HepG2 (cell line): ENCODE results near the gene AKT3. TPM values are rescaled to one million over a fixed set of nuclear protein-coding genes. Genes with fewer than 3 reads are reported as not detected.
A peak's percentile ranks its signal among the peaks of the same experiment; 100 is the strongest.

Experiments used
- CHD2 ChIP-seq: IDR thresholded peaks from 2 replicates; pipeline ENCODE4 v1.6.1; 2011; ENCODE audit warnings: low read depth, low read length, improper control_type of control experiment
- GLMP ChIP-seq: sonication (generic); formaldehyde crosslinking; IDR thresholded peaks from 2 replicates; pipeline ENCODE4 v1.9.0; 2021; ENCODE audit warnings: missing genetic modification reagents, mild to moderate bottlenecking, borderline replicate concordance
- GTF2F1 ChIP-seq: fragments of 150-350 bp; IDR thresholded peaks from 2 replicates; pipeline ENCODE4 v1.6.1; 2014; ENCODE audit warnings: low read length
- IRF2 ChIP-seq: IDR thresholded peaks from 2 replicates; pipeline ENCODE4 v1.6.1; 2018; ENCODE audit warnings: missing genetic modification reagents, missing compliant biosample characterization
- KDM5B ChIP-seq: sonication (generic); formaldehyde crosslinking; IDR thresholded peaks from 2 replicates; pipeline ENCODE4 v1.4.0; 2020; ENCODE audit warnings: missing genetic modification reagents, mild to moderate bottlenecking, borderline replicate concordance
- MAX ChIP-seq: IDR thresholded peaks from 2 replicates; pipeline ENCODE4 v1.6.1; 2012; ENCODE audit warnings: inconsistent platforms
- PAXIP1 ChIP-seq: sonication (generic); formaldehyde crosslinking; conservative IDR thresholded peaks from 2 replicates; pipeline ENCODE4 v1.4.0; 2020; ENCODE audit warnings: mild to moderate bottlenecking, missing genetic modification reagents, moderate library complexity
- SAFB2 ChIP-seq: sonication (generic); formaldehyde crosslinking; IDR thresholded peaks from 2 replicates; pipeline ENCODE4 v1.5.1; 2020; ENCODE audit warnings: missing genetic modification reagents, low read depth, mild to moderate bottlenecking, borderline replicate concordance
- SMARCE1 ChIP-seq: fragments of 450-650 bp; IDR thresholded peaks from 2 replicates; pipeline ENCODE4 v1.6.1; 2017; ENCODE audit warnings: borderline replicate concordance
- SRSF9 ChIP-seq: fragments of 200-400 bp; formaldehyde crosslinking; IDR thresholded peaks from 2 replicates; pipeline ENCODE4 v1.6.1; 2018; ENCODE audit warnings: borderline replicate concordance, mild to moderate bottlenecking, low read depth, low read length; ENCODE audit not compliant: insufficient read depth, poor library complexity, severe bottlenecking
- TOPORS ChIP-seq: sonication (generic); formaldehyde crosslinking; IDR thresholded peaks from 2 replicates; pipeline ENCODE4 v1.8.0; 2023; ENCODE audit warnings: mild to moderate bottlenecking, missing genetic modification reagents
- ZNF710 ChIP-seq: sonication (generic); formaldehyde crosslinking; IDR thresholded peaks from 2 replicates; pipeline ENCODE4 v1.5.0; 2020; ENCODE audit warnings: mild to moderate bottlenecking, missing genetic modification reagents, borderline replicate concordance
- polyA plus RNA-seq, 8 experiments: library from polyadenylated mRNA; depleted of rRNA in 3 of 8; stranded (reverse) in 7 of 8; unstranded in 1 of 8; fragments of >200 nt; fragmentation: Illumina TruSeq in 4 of 8; extraction: Trizol in 4 of 8; gene quantifications; 2 replicates each; pipeline versions ENCODE4 v1.2.1 to v1.2.3, GENCODE V29; 2011 to 2016; ENCODE audit warnings: low read depth in 4 of 8, missing spikeins in 1 of 8, mixed read lengths in 1 of 8; ENCODE audit not compliant: insufficient read depth in 1 of 8
- total RNA-seq, 5 experiments: library from RNA; depleted of rRNA; stranded (reverse); fragments of >200 nt; fragmentation: Illumina TruSeq; extraction: Trizol; gene quantifications; 2 replicates each; pipeline ENCODE4 v1.2.3, GENCODE V29; 2016; ENCODE audit warnings: low read depth in 1 of 5

AKT3 gene
- total and polyA plus RNA-seq, 2 of the 13 experiments (the other 11 are each of a cell fraction or from before 2014, with no cell fraction given) = 0.07 TPM

GRCh38 chr1:243850452-243851256, 611 bp upstream of the AKT3 start (continued):
- 0 out of 2 replicates have a peak, but pooled peaks have one; percentile 25 for TF ChIP-seq KDM5B
- peak; percentile 69 for TF ChIP-seq MAX
- no peak for TF ChIP-seq GTF2F1
- no peak for TF ChIP-seq SAFB2 (CRISPR knock-in tag)
- no peak for TF ChIP-seq ZNF710 (CRISPR knock-in tag)
- TF ChIP-seq IRF2 (CRISPR knock-in tag) = no peak
- TF ChIP-seq GLMP (CRISPR knock-in tag) = no peak
- TF ChIP-seq SMARCE1 = no peak
- no peak for TF ChIP-seq SRSF9
- TF ChIP-seq TOPORS (CRISPR knock-in tag) = no peak
- peak; percentile 74 for TF ChIP-seq CHD2
- TF ChIP-seq PAXIP1 = no peak
